Activated T-cell treated with anti-CD3 and anti-CD28 coated beads, Interleukin-2, amount 50 U/mL, for 4 hours (primary cell): ENCODE results near the gene PROM2. TPM values are rescaled to one million over a fixed set of nuclear protein-coding genes. Genes with fewer than 3 reads are reported as not detected.

Experiments
- ATAC-seq, 2 donors: fragments of 200-7000 bp; cut with Tn5 transposase; one replicate each; pipeline ENCODE4 v1.10.0; 2021
- DNase-seq: peaks from one replicate; pipeline ENCODE4 v3.0.0-alpha.2; 2020
- H3K27me3 Mint-ChIP-seq: one replicate; pipeline ENCODE4 v1.8.0; 2021; ENCODE audit warnings: low read depth, mixed read lengths
- H3K36me3 Mint-ChIP-seq: one replicate; pipeline ENCODE4 v1.8.0; 2022; ENCODE audit warnings: mixed read lengths; ENCODE audit not compliant: insufficient read depth
- H3K4me1 Mint-ChIP-seq: one replicate; pipeline ENCODE4 v1.8.0; 2021; ENCODE audit warnings: low read depth, mixed read lengths
- H3K4me3 Mint-ChIP-seq: one replicate; pipeline ENCODE4 v1.8.0; 2021; ENCODE audit warnings: mild to moderate bottlenecking, moderate library complexity, mixed read lengths
- H3K9me3 Mint-ChIP-seq: one replicate; pipeline ENCODE4 v1.8.0; 2021; ENCODE audit warnings: mixed read lengths
- total RNA-seq, 3 donors: library from RNA; stranded (reverse); gene quantifications; one replicate each; pipeline ENCODE4 v1.2.1, GENCODE V29; 2021

PROM2 gene
- total RNA-seq, 3 donors from 2014 or later: 0.53 to 0.66 (median 0.63) TPM

- Mint-ChIP-seq H3K4me1 (no peaks in the 10 kb centered on the region), H3K36me3 (no peaks in the 10 kb centered on the region), H3K4me3 (no peak overlapping the region), H3K9me3 (no peaks in the 10 kb centered on the region), H3K27me3 (peaks cover 3% of the 10 kb centered on the region)
- DNase-seq (no peak), ATAC-seq (no peak)
These were observed 27.8 kb downstream of the PROM2 start for GRCh38 chr2:95301876-95302641.

GRCh38 chr2:95303191-95303919, 29.1 kb downstream of the PROM2 start:
- Mint-ChIP-seq H3K36me3 (no peaks in the 10 kb centered on the region), H3K9me3 (no peaks in the 10 kb centered on the region), H3K4me1 (no peaks in the 10 kb centered on the region), H3K4me3 (no peak overlapping the region), H3K27me3 (peaks cover 3% of the 10 kb centered on the region)
- DNase-seq: no peak
- ATAC-seq: no peak

- Mint-ChIP-seq H3K9me3 (no peaks in the 10 kb centered on the region), H3K4me3 (no peak overlapping the region), H3K27me3 (no peaks in the 10 kb centered on the region), H3K4me1 (no peaks in the 10 kb centered on the region), H3K36me3 (no peaks in the 10 kb centered on the region)
- ATAC-seq (no peak), DNase-seq (no peak)
These were observed 31.3 kb downstream of the PROM2 start for GRCh38 chr2:95305380-95306061.

GRCh38 chr2:95306336-95306895, 32.2 kb downstream of the PROM2 start:
- Mint-ChIP-seq H3K9me3 (no peaks in the 10 kb centered on the region), H3K36me3 (no peaks in the 10 kb centered on the region), H3K4me1 (no peaks in the 10 kb centered on the region), H3K27me3 (no peaks in the 10 kb centered on the region), H3K4me3 (no peak overlapping the region)
- DNase-seq: no peak
- ATAC-seq: no peak

- Mint-ChIP-seq H3K9me3 (no peaks in the 10 kb centered on the region), H3K27me3 (no peaks in the 10 kb centered on the region), H3K4me3 (no peak overlapping the region), H3K4me1 (no peaks in the 10 kb centered on the region), H3K36me3 (no peaks in the 10 kb centered on the region)
- no peak for DNase-seq
- no peak for ATAC-seq
These were observed 32.8 kb downstream of the PROM2 start for GRCh38 chr2:95307036-95307435.

- Mint-ChIP-seq H3K4me3 (no peak overlapping the region), H3K9me3 (no peaks in the 10 kb centered on the region), H3K4me1 (no peaks in the 10 kb centered on the region), H3K36me3 (no peaks in the 10 kb centered on the region), H3K27me3 (no peaks in the 10 kb centered on the region)
- no peak for ATAC-seq
- no peak for DNase-seq
These were observed 33.6 kb downstream of the PROM2 start for GRCh38 chr2:95307878-95308277.

GRCh38 chr2:95308426-95308990, 34.3 kb downstream of the PROM2 start:
- no peak overlapping the region for H3K4me3 Mint-ChIP-seq

GRCh38 chr2:95309599-95309998, 35.4 kb downstream of the PROM2 start:
- H3K4me1 Mint-ChIP-seq: no peaks in the 10 kb centered on the region
- no peaks in the 10 kb centered on the region for H3K9me3 Mint-ChIP-seq

More at GRCh38 chr2:95308426-95308990, 34.3 kb downstream of the PROM2 start:
- DNase-seq (no peak), ATAC-seq (no peak)
- Mint-ChIP-seq H3K9me3 (no peaks in the 10 kb centered on the region), H3K27me3 (no peaks in the 10 kb centered on the region), H3K4me1 (no peaks in the 10 kb centered on the region), H3K36me3 (no peaks in the 10 kb centered on the region)

GRCh38 chr2:95310216-95310615, 36.0 kb downstream of the PROM2 start:
- no peaks in the 10 kb centered on the region for H3K9me3 Mint-ChIP-seq
- no peak for ATAC-seq
- no peak for DNase-seq
- no peaks in the 10 kb centered on the region for H3K36me3 Mint-ChIP-seq
- no peaks in the 10 kb centered on the region for H3K4me1 Mint-ChIP-seq
- no peak overlapping the region for H3K4me3 Mint-ChIP-seq
- peaks cover 5% of the 10 kb centered on the region for H3K27me3 Mint-ChIP-seq

More at GRCh38 chr2:95309599-95309998, 35.4 kb downstream of the PROM2 start:
- ATAC-seq: no peak
- DNase-seq: no peak
- no peaks in the 10 kb centered on the region for H3K36me3 Mint-ChIP-seq
- H3K4me3 Mint-ChIP-seq: no peak overlapping the region
- peaks cover 3% of the 10 kb centered on the region for H3K27me3 Mint-ChIP-seq

- H3K4me1 Mint-ChIP-seq: no peaks in the 10 kb centered on the region
- ATAC-seq: no peak
- H3K4me3 Mint-ChIP-seq: no peak overlapping the region
- DNase-seq: no peak
- H3K36me3 Mint-ChIP-seq: no peaks in the 10 kb centered on the region
- H3K9me3 Mint-ChIP-seq: no peaks in the 10 kb centered on the region
- peaks cover 5% of the 10 kb centered on the region for H3K27me3 Mint-ChIP-seq
These were observed 36.4 kb downstream of the PROM2 start for GRCh38 chr2:95310651-95311050.

- no peak overlapping the region for H3K4me3 Mint-ChIP-seq
- no peaks in the 10 kb centered on the region for H3K9me3 Mint-ChIP-seq
- peaks cover 5% of the 10 kb centered on the region for H3K27me3 Mint-ChIP-seq
- no peaks in the 10 kb centered on the region for H3K4me1 Mint-ChIP-seq
- DNase-seq (no peak), ATAC-seq (no peak)
- H3K36me3 Mint-ChIP-seq: no peaks in the 10 kb centered on the region
These were observed 37.7 kb downstream of the PROM2 start for GRCh38 chr2:95311815-95312542.

GRCh38 chr2:95312543-95313201, 38.4 kb downstream of the PROM2 start:
- ATAC-seq (no peak), DNase-seq (no peak)
- Mint-ChIP-seq H3K36me3 (no peaks in the 10 kb centered on the region), H3K27me3 (peaks cover 5% of the 10 kb centered on the region), H3K4me3 (no peak overlapping the region), H3K4me1 (no peaks in the 10 kb centered on the region), H3K9me3 (no peaks in the 10 kb centered on the region)
